ENCODE data around the gene RASA3. TPM values are rescaled to one million over a fixed set of nuclear protein-coding genes. Genes with fewer than 3 reads are reported as not detected.

Gene RASA3
- polyA plus RNA-seq, 1 donor from 2014 or later: 8.5 TPM

DNA sequence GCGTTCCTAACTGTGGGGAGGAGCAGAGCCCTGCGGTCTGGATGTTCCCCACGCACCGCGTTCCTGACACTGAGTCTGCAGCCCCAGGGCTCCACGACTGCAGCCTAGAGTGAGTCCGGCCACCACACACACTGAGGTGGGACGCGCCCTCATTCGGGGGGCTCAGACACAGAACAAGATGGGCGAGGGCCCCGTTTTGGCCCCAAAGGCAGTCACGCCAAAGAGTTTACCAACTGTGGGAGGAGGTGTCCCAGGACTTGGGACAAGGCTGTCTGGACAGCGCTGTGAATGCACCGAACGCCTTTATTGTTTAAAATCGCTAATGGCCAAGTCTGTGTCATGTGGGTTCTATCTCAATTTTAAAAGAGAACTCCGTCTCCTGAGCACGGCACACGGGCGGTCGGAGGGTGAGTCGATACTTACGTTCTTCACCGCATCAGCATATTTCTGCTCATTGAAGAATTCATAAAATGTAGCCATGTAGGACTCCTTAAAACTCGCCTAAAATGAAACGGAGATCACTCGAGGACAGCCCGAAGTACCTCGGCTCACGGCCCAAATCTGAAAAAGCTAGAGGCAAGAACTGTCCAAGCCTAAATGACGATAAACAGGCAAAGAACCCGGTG is 123.3 kb downstream of the RASA3 start:
- TF ChIP-seq TAF1 (IDR thresholded peaks at IDR 0.05; ENCODE audit: low read depth) (no peak), EP300 (conservative IDR thresholded peaks at IDR 0.05; ENCODE audit: poor library complexity, severe bottlenecking) (no peak), SMC3 (conservative IDR thresholded peaks at IDR 0.05; ENCODE audit: poor library complexity) (no peak), EZH2 (IDR thresholded peaks at IDR 0.05; ENCODE audit: borderline replicate concordance, insufficient read depth, low read length, poor library complexity, severe bottlenecking) (no peak), MXI1 (conservative IDR thresholded peaks at IDR 0.05; ENCODE audit: poor library complexity, severe bottlenecking) (no peak), RAD21 (conservative IDR thresholded peaks at IDR 0.05) (no peak), POLR2AphosphoS5 (IDR thresholded peaks at IDR 0.05) (no peak)
- TF ChIP-seq, protein P1, sequence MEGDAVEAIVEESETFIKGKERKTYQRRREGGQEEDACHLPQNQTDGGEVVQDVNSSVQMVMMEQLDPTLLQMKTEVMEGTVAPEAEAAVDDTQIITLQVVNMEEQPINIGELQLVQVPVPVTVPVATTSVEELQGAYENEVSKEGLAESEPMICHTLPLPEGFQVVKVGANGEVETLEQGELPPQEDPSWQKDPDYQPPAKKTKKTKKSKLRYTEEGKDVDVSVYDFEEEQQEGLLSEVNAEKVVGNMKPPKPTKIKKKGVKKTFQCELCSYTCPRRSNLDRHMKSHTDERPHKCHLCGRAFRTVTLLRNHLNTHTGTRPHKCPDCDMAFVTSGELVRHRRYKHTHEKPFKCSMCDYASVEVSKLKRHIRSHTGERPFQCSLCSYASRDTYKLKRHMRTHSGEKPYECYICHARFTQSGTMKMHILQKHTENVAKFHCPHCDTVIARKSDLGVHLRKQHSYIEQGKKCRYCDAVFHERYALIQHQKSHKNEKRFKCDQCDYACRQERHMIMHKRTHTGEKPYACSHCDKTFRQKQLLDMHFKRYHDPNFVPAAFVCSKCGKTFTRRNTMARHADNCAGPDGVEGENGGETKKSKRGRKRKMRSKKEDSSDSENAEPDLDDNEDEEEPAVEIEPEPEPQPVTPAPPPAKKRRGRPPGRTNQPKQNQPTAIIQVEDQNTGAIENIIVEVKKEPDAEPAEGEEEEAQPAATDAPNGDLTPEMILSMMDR (IDR thresholded peaks at IDR 0.05; ENCODE audit: poor library complexity, severe bottlenecking): no peak
- H3K4me2 ChIP-seq (ENCODE audit: low read length): no peak overlapping the region
- no peaks in the 10 kb centered on the region for H4K20me1 ChIP-seq (ENCODE audit: insufficient read depth)
- H2AFZ ChIP-seq (ENCODE audit: low read depth, low read length): no peak overlapping the region
- no peaks in the 10 kb centered on the region for H3K9me2 ChIP-seq (ENCODE audit: insufficient read depth, low read length)
- H3K27ac ChIP-seq (ENCODE audit: low read length): no peak overlapping the region
- no peaks in the 10 kb centered on the region for H3K27me3 ChIP-seq (ENCODE audit: insufficient read depth, low read depth, low read length)
- H3F3A ChIP-seq (ENCODE audit: insufficient read depth, low read length, poor library complexity, severe bottlenecking): no peaks in the 10 kb centered on the region
- no peak overlapping the region for H3K9ac ChIP-seq (ENCODE audit: low read length)
- no peak overlapping the region for H3K4me3 ChIP-seq (ENCODE audit: low read length)
- no peaks in the 10 kb centered on the region for H3K9me3 ChIP-seq (ENCODE audit: low read length)
- H3K79me2 ChIP-seq (replicated peaks; ENCODE audit: insufficient read depth, low read length): no peaks in the 10 kb centered on the region
- H3K36me3 ChIP-seq (ENCODE audit: insufficient read depth, low read length): peaks cover 6% of the 10 kb centered on the region

DNA sequence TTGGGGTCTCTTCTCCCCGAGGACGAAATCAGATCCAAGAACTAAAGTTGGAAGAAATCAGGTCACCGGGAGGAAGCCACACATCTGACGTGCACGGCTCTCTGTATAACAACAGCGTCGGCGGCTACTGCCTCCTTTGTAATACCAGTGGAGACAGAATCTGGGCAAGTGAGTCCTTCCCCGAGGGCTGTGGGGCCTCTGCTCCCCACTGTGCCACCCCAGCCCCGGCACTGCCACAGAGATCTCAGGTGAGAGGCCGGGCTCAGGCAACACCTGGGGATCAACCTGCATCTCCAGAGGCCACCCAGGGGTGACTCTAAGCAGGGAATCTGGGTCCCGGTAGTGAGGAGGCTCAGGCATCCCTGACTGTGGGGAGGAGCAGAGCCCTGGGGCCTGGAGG is 124.9 kb downstream of the RASA3 start:
- no peaks in the 10 kb centered on the region for H3K27me3 ChIP-seq (ENCODE audit: insufficient read depth, low read depth, low read length)
- no peaks in the 10 kb centered on the region for H4K20me1 ChIP-seq (ENCODE audit: insufficient read depth)
- H3K79me2 ChIP-seq (replicated peaks; ENCODE audit: insufficient read depth, low read length): no peaks in the 10 kb centered on the region

More for the DNA sequence above, 124.9 kb downstream of the RASA3 start:
- Histone ChIP-seq H3K9me2 (ENCODE audit: insufficient read depth, low read length) (no peaks in the 10 kb centered on the region), H3K36me3 (ENCODE audit: insufficient read depth, low read length) (peaks cover 6% of the 10 kb centered on the region), H3K9me3 (ENCODE audit: low read length) (no peaks in the 10 kb centered on the region), H3K4me2 (ENCODE audit: low read length) (no peak overlapping the region), H3K9ac (ENCODE audit: low read length) (no peak overlapping the region), H3F3A (ENCODE audit: insufficient read depth, low read length, poor library complexity, severe bottlenecking) (no peaks in the 10 kb centered on the region), H3K4me3 (ENCODE audit: low read length) (no peak overlapping the region), H2AFZ (ENCODE audit: low read depth, low read length) (no peak overlapping the region), H3K27ac (ENCODE audit: low read length) (no peak overlapping the region)
- no peak for TF ChIP-seq MXI1 (conservative IDR thresholded peaks at IDR 0.05; ENCODE audit: poor library complexity, severe bottlenecking)
- TF ChIP-seq, protein P1 (IDR thresholded peaks at IDR 0.05; ENCODE audit: poor library complexity, severe bottlenecking): no peak
